ENCODE measurements around the gene GLDN. TPM values are rescaled to one million over a fixed set of nuclear protein-coding genes. Genes with fewer than 3 reads are reported as not detected.

GLDN gene
- total RNA-seq, 4 donors from 2014 or later = 2.2 to 9.9 (median 4.3) TPM

GRCh38 chr15:51355096-51355495 lies 13.6 kb downstream of the GLDN start:
- Histone ChIP-seq H3K27me3 (no peaks in the 10 kb centered on the region), H3K4me1 (peaks cover under 1 to 3% (median 2%) of the 10 kb centered on the region in 4 donors), H3K4me3 (no peak overlapping the region), H3K36me3 (no peaks in the 10 kb centered on the region), H3K27ac (replicated peaks in 1 of 4) (no peak overlapping the region), H3K9me3 (no peaks in the 10 kb centered on the region)
- TF ChIP-seq POLR2A (IDR thresholded peaks at IDR 0.05; ENCODE audit: low read depth) (no peak), CTCF (IDR thresholded peaks at IDR 0.05) (no peak), POLR2AphosphoS5 (IDR thresholded peaks at IDR 0.05) (no peak), EP300 (IDR thresholded peaks at IDR 0.05) (no peak)
- WGBS = 89% methylated on average over 1 of the region's 1 CpG
- DNase-seq (ENCODE audit: extremely low spot score) = no peak
- intact Hi-C loops (cut with DNase I) = no loop called here

- TF ChIP-seq CTCF (IDR thresholded peaks at IDR 0.05) (no peak), EP300 (IDR thresholded peaks at IDR 0.05) (no peak), POLR2AphosphoS5 (IDR thresholded peaks at IDR 0.05) (no peak), POLR2A (IDR thresholded peaks at IDR 0.05; ENCODE audit: low read depth) (no peak)
- no peak for DNase-seq (ENCODE audit: extremely low spot score)
- H3K27ac ChIP-seq (replicated peaks in 1 of 4) = no peak overlapping the region
- no peak overlapping the region for H3K4me3 ChIP-seq
- H3K9me3 ChIP-seq = no peaks in the 10 kb centered on the region
- intact Hi-C loops (cut with DNase I) = no loop called here
- H3K4me1 ChIP-seq = no peaks in the 10 kb centered on the region
- WGBS = 94% methylated on average over 5 of the region's 5 CpGs
- no peaks in the 10 kb centered on the region for H3K27me3 ChIP-seq
- no peaks in the 10 kb centered on the region for H3K36me3 ChIP-seq
These were observed 14.7 kb downstream of the GLDN start for GRCh38 chr15:51356147-51356546.

GRCh38 chr15:51356983-51357382 lies 15.5 kb downstream of the GLDN start:
- TF ChIP-seq POLR2A (IDR thresholded peaks at IDR 0.05; ENCODE audit: low read depth) (no peak), EP300 (IDR thresholded peaks at IDR 0.05) (no peak), CTCF (IDR thresholded peaks at IDR 0.05) (no peak), POLR2AphosphoS5 (IDR thresholded peaks at IDR 0.05) (no peak)
- no peaks in the 10 kb centered on the region for H3K36me3 ChIP-seq
- no peaks in the 10 kb centered on the region for H3K4me1 ChIP-seq
- no peaks in the 10 kb centered on the region for H3K27me3 ChIP-seq
- intact Hi-C loops (cut with DNase I) = no loop called here
- 95% methylated on average over 6 of the region's 6 CpGs for WGBS
- H3K27ac ChIP-seq (replicated peaks in 1 of 4) = no peak overlapping the region
- no peaks in the 10 kb centered on the region for H3K9me3 ChIP-seq
- no peak overlapping the region for H3K4me3 ChIP-seq
- DNase-seq (ENCODE audit: extremely low spot score) = no peak

- Histone ChIP-seq H3K27ac (replicated peaks in 1 of 4) (no peak overlapping the region), H3K36me3 (no peaks in the 10 kb centered on the region), H3K9me3 (no peaks in the 10 kb centered on the region), H3K4me3 (no peak overlapping the region), H3K27me3 (no peaks in the 10 kb centered on the region), H3K4me1 (no peaks in the 10 kb centered on the region)
- DNase-seq (ENCODE audit: extremely low spot score) = no peak
- WGBS = 83% methylated on average over 7 of the region's 7 CpGs
- intact Hi-C loops (cut with DNase I) = no loop called here
- TF ChIP-seq POLR2AphosphoS5 (IDR thresholded peaks at IDR 0.05) = no peak
- no peak for TF ChIP-seq CTCF (IDR thresholded peaks at IDR 0.05)
- TF ChIP-seq EP300 (IDR thresholded peaks at IDR 0.05) = no peak
- no peak for TF ChIP-seq POLR2A (IDR thresholded peaks at IDR 0.05; ENCODE audit: low read depth)
These were observed 18.5 kb downstream of the GLDN start for GRCh38 chr15:51359981-51360380.

- intact Hi-C loops (cut with DNase I) = no loop called here
- Histone ChIP-seq H3K27me3 (no peaks in the 10 kb centered on the region), H3K9me3 (no peaks in the 10 kb centered on the region), H3K4me1 (peaks cover 0 to 18% (median 2%) of the 10 kb centered on the region in 4 donors), H3K27ac (replicated peaks in 1 of 4) (no peak overlapping the region), H3K4me3 (no peak overlapping the region), H3K36me3 (no peaks in the 10 kb centered on the region)
- no peak for TF ChIP-seq CTCF (IDR thresholded peaks at IDR 0.05)
- no peak for TF ChIP-seq EP300 (IDR thresholded peaks at IDR 0.05)
- no peak for TF ChIP-seq POLR2A (IDR thresholded peaks at IDR 0.05; ENCODE audit: low read depth)
- no peak for TF ChIP-seq POLR2AphosphoS5 (IDR thresholded peaks at IDR 0.05)
- DNase-seq (ENCODE audit: extremely low spot score) = no peak
- 80% methylated on average over 9 of the region's 9 CpGs for WGBS
These were observed 21.9 kb downstream of the GLDN start for GRCh38 chr15:51363383-51363782.
